ENCODE results near the gene GFOD1.

Gene GFOD1

GRCh38 chr6:13470238-13471140, 16.9 kb downstream of the GFOD1 start:
- H3K36me3 ChIP-seq (ENCODE audit: insufficient read depth, low read length), result peaks cover 11% of the 10 kb centered on the region; the same call in 1 of the 2 replicates
- no peaks in the 10 kb centered on the region for H3K9me3 ChIP-seq (ENCODE audit: insufficient read depth, low read depth, low read length)
- no peaks in the 10 kb centered on the region for H3K27me3 ChIP-seq (ENCODE audit: insufficient read depth, low read length, poor library complexity, severe bottlenecking)
- no peaks in the 10 kb centered on the region for H4K20me1 ChIP-seq (ENCODE audit: insufficient read depth, low read length, poor library complexity, severe bottlenecking)
- H3K4me3 ChIP-seq (ENCODE audit: low read length, poor library complexity, severe bottlenecking), result no peak overlapping the region
- peaks cover 47% of the 10 kb centered on the region for H3K4me1 ChIP-seq (ENCODE audit: insufficient read depth, low read length, poor library complexity, severe bottlenecking)
- no peak overlapping the region for H3K9ac ChIP-seq (ENCODE audit: low read depth, low read length, poor library complexity, severe bottlenecking)
- no peak overlapping the region for H3K4me2 ChIP-seq (ENCODE audit: low read depth, low read length, poor library complexity, severe bottlenecking)
- peaks cover 29% of the 10 kb centered on the region for H3K79me2 ChIP-seq (ENCODE audit: insufficient read depth, low read length)
- no peak overlapping the region for H2AFZ ChIP-seq (ENCODE audit: low read length)
- no peaks in the 10 kb centered on the region for H3K9me2 ChIP-seq (replicated peaks; ENCODE audit: low read depth, low read length)
- TF ChIP-seq EZH2phosphoT487 (IDR thresholded peaks at IDR 0.05; ENCODE audit: borderline replicate concordance), result no peak
- no peak for TF ChIP-seq CTCF (conservative IDR thresholded peaks at IDR 0.05; ENCODE audit: low read length)
- H3F3A ChIP-seq (ENCODE audit: low read depth), result no peaks in the 10 kb centered on the region

- Histone ChIP-seq H3K4me3 (ENCODE audit: low read length, poor library complexity, severe bottlenecking) (no peak overlapping the region), H3K4me2 (ENCODE audit: low read depth, low read length, poor library complexity, severe bottlenecking) (no peak overlapping the region), H4K20me1 (ENCODE audit: insufficient read depth, low read length, poor library complexity, severe bottlenecking) (no peaks in the 10 kb centered on the region), H3K9ac (ENCODE audit: low read depth, low read length, poor library complexity, severe bottlenecking) (no peak overlapping the region), H3K36me3 (ENCODE audit: insufficient read depth, low read length) (peaks cover 11% of the 10 kb centered on the region; the same call in 1 of the 2 replicates), H3K27me3 (ENCODE audit: insufficient read depth, low read length, poor library complexity, severe bottlenecking) (no peaks in the 10 kb centered on the region), H3K79me2 (ENCODE audit: insufficient read depth, low read length) (peaks cover 26% of the 10 kb centered on the region), H2AFZ (ENCODE audit: low read length) (no peak overlapping the region), H3K4me1 (ENCODE audit: insufficient read depth, low read length, poor library complexity, severe bottlenecking) (peaks cover 45% of the 10 kb centered on the region), H3K9me2 (replicated peaks; ENCODE audit: low read depth, low read length) (no peaks in the 10 kb centered on the region), H3F3A (ENCODE audit: low read depth) (no peaks in the 10 kb centered on the region), H3K9me3 (ENCODE audit: insufficient read depth, low read depth, low read length) (no peaks in the 10 kb centered on the region)
- no peak for TF ChIP-seq CTCF (conservative IDR thresholded peaks at IDR 0.05; ENCODE audit: low read length)
- TF ChIP-seq EZH2phosphoT487 (IDR thresholded peaks at IDR 0.05; ENCODE audit: borderline replicate concordance), result no peak
These were observed 17.7 kb downstream of the GFOD1 start for GRCh38 chr6:13469693-13470092.

- Histone ChIP-seq H3K27me3 (ENCODE audit: insufficient read depth, low read length, poor library complexity, severe bottlenecking) (no peaks in the 10 kb centered on the region), H3K79me2 (ENCODE audit: insufficient read depth, low read length) (peaks cover 31% of the 10 kb centered on the region), H2AFZ (ENCODE audit: low read length) (no peak overlapping the region), H3K4me3 (ENCODE audit: low read length, poor library complexity, severe bottlenecking) (no peak overlapping the region), H3K9me2 (replicated peaks; ENCODE audit: low read depth, low read length) (no peaks in the 10 kb centered on the region), H3K4me1 (ENCODE audit: insufficient read depth, low read length, poor library complexity, severe bottlenecking) (peaks cover 39% of the 10 kb centered on the region), H3K9me3 (ENCODE audit: insufficient read depth, low read depth, low read length) (no peaks in the 10 kb centered on the region), H4K20me1 (ENCODE audit: insufficient read depth, low read length, poor library complexity, severe bottlenecking) (no peaks in the 10 kb centered on the region), H3K9ac (ENCODE audit: low read depth, low read length, poor library complexity, severe bottlenecking) (no peak overlapping the region), H3K4me2 (ENCODE audit: low read depth, low read length, poor library complexity, severe bottlenecking) (no peak overlapping the region), H3K36me3 (ENCODE audit: insufficient read depth, low read length) (peaks cover 11% of the 10 kb centered on the region; the same call in 1 of the 2 replicates), H3F3A (ENCODE audit: low read depth) (no peaks in the 10 kb centered on the region)
- TF ChIP-seq CTCF (conservative IDR thresholded peaks at IDR 0.05; ENCODE audit: low read length) (no peak), EZH2phosphoT487 (IDR thresholded peaks at IDR 0.05; ENCODE audit: borderline replicate concordance) (no peak)
These were observed 18.6 kb downstream of the GFOD1 start for GRCh38 chr6:13468839-13469238.
